HepG2 (cell line): Measurements from ENCODE around the gene FRMD6. TPM values are rescaled to one million over a fixed set of nuclear protein-coding genes. Genes with fewer than 3 reads are reported as not detected.

Experiments
- ATAC-seq: fragments of 200-7000 bp; cut with Tn5 transposase; 3 replicates; pipeline ENCODE4 v1.9.1; 2020; ENCODE audit warnings: mild to moderate bottlenecking, moderate library complexity
- BruUV-seq: library from RNA; stranded (reverse); fragments of 400-500 nt; replicated peaks from 2 replicates; lab custom pipeline; 2021; lab: Mats Ljungman, UMichigan
- CTCF ChIA-PET: fragments of 300-600 bp; formaldehyde crosslinking; extraction: SDS; loops from one replicate; lab custom pipeline; 2021; ENCODE audit warnings: low total read pairs, inconsistent platforms, low intra/inter-chr PET ratio; lab: Yijun Ruan, JAX
- POLR2A ChIA-PET: fragments of 350-600 bp; sonication (Branson Sonifier 250); formaldehyde crosslinking; loops from one replicate; lab custom pipeline; 2020; ENCODE audit warnings: antibody characterized with exemption, inconsistent platforms; lab: Yijun Ruan, JAX
- DNase-seq: peaks from one replicate; pipeline ENCODE4 v3.0.0-alpha.2; 2015; ENCODE audit warnings: low spot score
- FAIRE-seq: peaks from 3 replicates; lab custom pipeline; 2011; peaks lifted over from hg19 to GRCh38; lab: Jason Lieb, UNC
- H2AFZ ChIP-seq: one replicate; pipeline ENCODE4 v1.6.1; 2011; ENCODE audit warnings: low read length, inconsistent platforms
- H3K27ac ChIP-seq: fragments of 300-600 bp; 3 replicates; pipeline ENCODE4 v1.8.0; 2011; ENCODE audit warnings: mixed run types, mild to moderate bottlenecking, mixed read lengths, low read length, inconsistent platforms; ENCODE audit not compliant: insufficient read depth; ENCODE audit errors: extremely low read length
- H3K27me3 ChIP-seq, 2 experiments: fragments of 200-600 bp in 1 of 2; 2 replicates in 1 of 2; 3 replicates in 1 of 2; pipeline versions ENCODE4 v1.6.0 to v1.8.0; 2011; ENCODE audit warnings: low read length in 2 of 2, mild to moderate bottlenecking in 2 of 2, moderate library complexity in 2 of 2, inconsistent platforms in 1 of 2; ENCODE audit not compliant: insufficient read depth in 2 of 2, control insufficient read depth in 1 of 2
- H3K36me3 ChIP-seq, 2 experiments: fragments of 200-600 bp in 1 of 2; replicated peaks in 1 of 2; 2 replicates in 1 of 2; 3 replicates in 1 of 2; pipeline versions ENCODE4 v1.5.1 to v1.8.0; 2011; ENCODE audit warnings: low read length in 2 of 2, inconsistent platforms in 1 of 2; ENCODE audit not compliant: insufficient read depth in 2 of 2, control insufficient read depth in 1 of 2
- H3K4me1 ChIP-seq: 2 replicates; pipeline ENCODE4 v1.5.1; 2012; ENCODE audit warnings: low read length, inconsistent platforms; ENCODE audit not compliant: insufficient read depth
- H3K4me2 ChIP-seq: 2 replicates; pipeline ENCODE4 v1.6.0; 2011; ENCODE audit warnings: low read depth, low read length, inconsistent platforms
- H3K4me3 ChIP-seq, 3 experiments: fragments of 200-600 bp in 1 of 3; sonication (generic), shearing (Covaris generic) in 1 of 3; replicated peaks in 1 of 3; 2 replicates each; pipeline ENCODE4 v1.5.1; 2011 to 2016; ENCODE audit warnings: low read length in 3 of 3, inconsistent platforms in 2 of 3, low read depth in 2 of 3, mild to moderate bottlenecking in 2 of 3, control low read depth in 1 of 3, mixed read lengths in 1 of 3; ENCODE audit not compliant: insufficient read depth in 1 of 3
- H3K79me2 ChIP-seq: one replicate; pipeline ENCODE4 v1.6.1; 2011; ENCODE audit warnings: low read length, inconsistent platforms; ENCODE audit not compliant: insufficient read depth
- H3K9ac ChIP-seq: 2 replicates; pipeline ENCODE4 v1.6.0; 2011; ENCODE audit warnings: mild to moderate bottlenecking, low read depth, low read length, inconsistent platforms; ENCODE audit not compliant: insufficient read depth
- H3K9me3 ChIP-seq: 2 replicates; pipeline ENCODE4 v1.5.1; 2012; ENCODE audit warnings: mild to moderate bottlenecking, low read length
- H4K20me1 ChIP-seq: 2 replicates; pipeline ENCODE4 v1.6.0; 2011; ENCODE audit warnings: inconsistent platforms, mild to moderate bottlenecking, low read length, moderate library complexity; ENCODE audit not compliant: insufficient read depth
- DPF2 ChIP-seq: sonication (generic); formaldehyde crosslinking; IDR thresholded peaks from 2 replicates; pipeline ENCODE4 v1.4.0; 2020; ENCODE audit warnings: mild to moderate bottlenecking, low read depth, missing genetic modification reagents, borderline replicate concordance
- MAFK ChIP-seq, 2 experiments: IDR thresholded peaks in 1 of 2; conservative IDR thresholded peaks in 1 of 2; 2 replicates each; pipeline ENCODE4 v1.6.1; 2011; ENCODE audit warnings: improper control_type of control experiment in 2 of 2, low read length in 2 of 2
- MEIS1 ChIP-seq: sonication (generic); formaldehyde crosslinking; IDR thresholded peaks from 2 replicates; pipeline ENCODE4 v1.9.0; 2021; ENCODE audit warnings: mild to moderate bottlenecking, missing genetic modification reagents, moderate library complexity, borderline replicate concordance
- NFE2 ChIP-seq: sonication (generic); formaldehyde crosslinking; IDR thresholded peaks from 2 replicates; pipeline ENCODE4 v1.4.0; 2020; ENCODE audit warnings: missing genetic modification reagents
- NFE2L2 ChIP-seq: fragments of 150-350 bp; IDR thresholded peaks from 2 replicates; pipeline ENCODE4 v1.6.1; 2014; ENCODE audit warnings: low read length
- NFYB ChIP-seq: sonication (generic); formaldehyde crosslinking; IDR thresholded peaks from 2 replicates; pipeline ENCODE4 v1.4.0; 2020; ENCODE audit warnings: missing genetic modification reagents
- NR2F2 ChIP-seq: IDR thresholded peaks from 2 replicates; pipeline ENCODE4 v1.6.1; 2012; ENCODE audit warnings: low read depth, inconsistent platforms, borderline replicate concordance
- SOX13 ChIP-seq, 3 experiments: fragments of 450-650 bp in 1 of 3; sonication (generic) in 1 of 3; formaldehyde crosslinking in 1 of 3; IDR thresholded peaks in 2 of 3; conservative IDR thresholded peaks in 1 of 3; 2 replicates each; pipeline versions ENCODE4 v1.5.0 to v1.6.1; 2016 to 2020; ENCODE audit warnings: antibody characterized with exemption in 1 of 3, mild to moderate bottlenecking in 1 of 3, missing compliant biosample characterization in 1 of 3, missing genetic modification reagents in 1 of 3, moderate library complexity in 1 of 3
- TCF7 ChIP-seq: sonication (generic); IDR thresholded peaks from 2 replicates; pipeline ENCODE4 v1.6.1; 2016; ENCODE audit warnings: antibody characterized with exemption, low read depth
- WIZ ChIP-seq: sonication (generic); formaldehyde crosslinking; IDR thresholded peaks from 2 replicates; pipeline ENCODE4 v1.5.1; 2020; ENCODE audit warnings: mild to moderate bottlenecking, missing genetic modification reagents
- ZBTB46 ChIP-seq: sonication (generic); formaldehyde crosslinking; IDR thresholded peaks from 2 replicates; pipeline ENCODE4 v1.4.0; 2020; ENCODE audit warnings: mild to moderate bottlenecking, missing genetic modification reagents, borderline replicate concordance
- ZFAT ChIP-seq: sonication (generic); formaldehyde crosslinking; conservative IDR thresholded peaks from 2 replicates; pipeline ENCODE4 v1.8.1; 2023; ENCODE audit warnings: missing genetic modification reagents, inconsistent platforms
- ZFYVE20 ChIP-seq: sonication (generic); formaldehyde crosslinking; IDR thresholded peaks from 2 replicates; pipeline ENCODE4 v1.8.0; 2023; ENCODE audit warnings: low read depth, mild to moderate bottlenecking, moderate library complexity, missing genetic modification reagents, borderline replicate concordance
- ZNF230 ChIP-seq: sonication (generic); formaldehyde crosslinking; IDR thresholded peaks from 2 replicates; pipeline ENCODE4 v1.4.0; 2020; ENCODE audit warnings: mild to moderate bottlenecking, missing genetic modification reagents
- ZSCAN21 ChIP-seq: sonication (generic); formaldehyde crosslinking; IDR thresholded peaks from 2 replicates; pipeline ENCODE4 v1.8.0; 2022; ENCODE audit warnings: mild to moderate bottlenecking, missing genetic modification reagents, moderate library complexity, borderline replicate concordance
- WGBS: methylation state at CpG from one replicate; pipeline ENCODE4 v1.1.6; 2017; ENCODE audit warnings: low lambda C conversion rate; 5-methylcytosine and 5-hydroxymethylcytosine counted together
- in situ Hi-C: cut with HindIII; loops from 2 replicates; pipeline ENCODE4 v1.10.0; 2017; ENCODE audit warnings: low pct_unique_long_range_greater_than_20kb; ENCODE audit not compliant: extremely low pct_ligation_motif_present
- intact Hi-C: fragments of 100-400 bp; cut with micrococcal nuclease; formaldehyde crosslinking; loops from one replicate; pipeline ENCODE4 v1.10.0; 2022; ENCODE audit not compliant: unreplicated experiment
- polyA plus RNA-seq, 8 experiments: library from polyadenylated mRNA; depleted of rRNA in 3 of 8; stranded (reverse) in 7 of 8; unstranded in 1 of 8; fragments of >200 nt; fragmentation: Illumina TruSeq in 4 of 8; extraction: Trizol in 4 of 8; gene quantifications; 2 replicates each; pipeline versions ENCODE4 v1.2.1 to v1.2.3, GENCODE V29; 2011 to 2016; ENCODE audit warnings: low read depth in 4 of 8, missing spikeins in 1 of 8, mixed read lengths in 1 of 8; ENCODE audit not compliant: insufficient read depth in 1 of 8
- total RNA-seq, 5 experiments: library from RNA; depleted of rRNA; stranded (reverse); fragments of >200 nt; fragmentation: Illumina TruSeq; extraction: Trizol; gene quantifications; 2 replicates each; pipeline ENCODE4 v1.2.3, GENCODE V29; 2016; ENCODE audit warnings: low read depth in 1 of 5
- TF ChIP-seq, protein P1 (sequence below): sonication (generic); formaldehyde crosslinking; conservative IDR thresholded peaks from 2 replicates; pipeline ENCODE4 v1.4.0; 2020; ENCODE audit warnings: missing genetic modification reagents

Gene FRMD6
- total and polyA plus RNA-seq, 2 of the 13 experiments (the other 11 are each of a cell fraction or from before 2014, with no cell fraction given): 2.4 to 5.4 TPM

DNA sequence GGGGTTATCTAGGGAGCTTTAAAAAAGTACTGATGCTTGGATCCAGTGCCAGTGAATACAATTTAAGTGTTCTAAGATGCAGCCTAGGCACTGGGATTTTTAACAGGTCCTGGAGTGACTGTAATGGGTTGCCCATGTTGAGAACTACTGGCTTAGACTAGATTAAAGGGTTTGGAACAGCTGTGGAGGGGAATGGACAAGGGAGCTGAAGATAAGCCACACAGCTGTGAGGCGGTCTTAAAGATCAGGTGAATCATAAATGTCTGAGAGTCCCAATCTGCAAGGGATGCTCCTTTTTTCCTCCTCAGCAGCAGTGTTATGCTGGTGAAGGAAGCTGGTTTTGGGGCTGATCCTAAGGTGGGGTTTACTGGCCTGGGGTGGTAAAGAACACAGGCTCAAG lies 35.5 kb upstream of the FRMD6 start:
- ChIA-PET POLR2A (no interaction called here), CTCF (no interaction called here)
- WGBS: 100% methylated on average over 1 of the region's 1 CpG
- Histone ChIP-seq H3K27me3 (no peaks in the 10 kb centered on the region), H3K9me3 (no peaks in the 10 kb centered on the region), H3K4me1 (peaks cover 21% of the 10 kb centered on the region), H3K79me2 (no peaks in the 10 kb centered on the region), H2AFZ (no peak overlapping the region), H3K9ac (no peak overlapping the region), H4K20me1 (no peaks in the 10 kb centered on the region), H3K36me3 (no peaks in the 10 kb centered on the region), H3K4me2 (no peak overlapping the region), H3K27ac (no peak overlapping the region), H3K4me3 (no peak overlapping the region)
- TF ChIP-seq ZBTB46: no peak
- FAIRE-seq (no peak), DNase-seq (no peak), ATAC-seq (no peak)
- no TSS peak for BruUV-seq
- in situ Hi-C loops (no loop called here), intact Hi-C loops (no loop called here)

DNA sequence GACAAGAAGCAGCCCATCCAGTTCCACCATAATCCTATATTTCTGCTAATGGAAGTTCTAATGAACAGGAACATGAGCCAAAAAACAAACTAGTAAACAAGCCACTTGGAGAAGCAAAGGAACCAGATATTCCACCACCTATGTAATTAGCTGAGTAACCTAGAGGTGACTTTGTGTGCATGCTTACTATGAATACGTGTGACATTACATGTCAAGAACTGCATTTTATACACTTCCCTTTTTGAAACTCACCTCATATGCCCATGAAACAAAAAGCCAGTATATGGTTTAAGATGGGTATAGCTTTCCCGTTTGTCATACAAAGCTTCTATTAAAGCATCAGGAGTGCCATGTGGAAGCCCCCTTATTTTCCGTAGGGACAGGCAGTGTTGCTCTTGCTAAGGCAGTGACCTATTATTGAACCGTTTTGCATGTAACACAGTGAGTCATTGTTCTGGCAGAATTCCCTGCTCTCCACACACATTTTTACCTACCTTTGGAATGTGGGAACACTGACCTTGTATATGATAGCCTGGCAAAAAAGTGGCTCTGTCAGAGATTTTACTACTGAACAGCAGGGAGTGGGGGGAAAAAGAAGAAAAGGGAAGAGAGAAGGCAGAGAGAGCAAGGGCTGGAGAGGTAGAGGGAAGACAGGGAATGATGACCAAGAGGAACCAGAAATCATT lies 34.8 kb upstream of the FRMD6 start:
- ATAC-seq: peak; percentile 100
- H3K27ac ChIP-seq: no peak overlapping the region
- no peak for TF ChIP-seq ZSCAN21 (CRISPR knock-in tag)
- TF ChIP-seq SOX13 (IDR thresholded peaks at IDR 0.05): no peak
- peak in 1 of 2 experiments; percentile 80; a peak in 2 of 4 replicates for TF ChIP-seq SOX13 (CRISPR knock-in tag; conservative IDR thresholded peaks at IDR 0.05 in 1 of 2, IDR thresholded peaks at IDR 0.05 in 1 of 2)
- TF ChIP-seq NFYB (CRISPR knock-in tag): no peak
- TF ChIP-seq, protein P1, sequence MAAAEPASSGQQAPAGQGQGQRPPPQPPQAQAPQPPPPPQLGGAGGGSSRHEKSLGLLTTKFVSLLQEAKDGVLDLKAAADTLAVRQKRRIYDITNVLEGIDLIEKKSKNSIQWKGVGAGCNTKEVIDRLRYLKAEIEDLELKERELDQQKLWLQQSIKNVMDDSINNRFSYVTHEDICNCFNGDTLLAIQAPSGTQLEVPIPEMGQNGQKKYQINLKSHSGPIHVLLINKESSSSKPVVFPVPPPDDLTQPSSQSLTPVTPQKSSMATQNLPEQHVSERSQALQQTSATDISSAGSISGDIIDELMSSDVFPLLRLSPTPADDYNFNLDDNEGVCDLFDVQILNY (CRISPR knock-in tag): no peak
- TF ChIP-seq NFE2L2: no peak
- TF ChIP-seq WIZ (CRISPR knock-in tag): no peak
- TF ChIP-seq MEIS1 (CRISPR knock-in tag): no peak
- TF ChIP-seq MAFK (conservative IDR thresholded peaks at IDR 0.05 in 1 of 2, IDR thresholded peaks at IDR 0.05 in 1 of 2; ENCODE audit: low read length in 2 of 2): peak; percentile 13 to 25; a peak in 2 of 4 replicates
- TF ChIP-seq NFE2 (CRISPR knock-in tag): no peak
- no peak for TF ChIP-seq ZFAT
- no peak for TF ChIP-seq ZFYVE20 (CRISPR knock-in tag)
- TF ChIP-seq TCF7: no peak
- no peak for TF ChIP-seq ZNF230 (CRISPR knock-in tag)
- TF ChIP-seq DPF2 (CRISPR knock-in tag): 0 out of 2 replicates have a peak, but pooled peaks have one; percentile 36
- TF ChIP-seq NR2F2: 0 out of 2 replicates have a peak, but pooled peaks have one; percentile 32

More for the DNA sequence above, 34.8 kb upstream of the FRMD6 start:
- Histone ChIP-seq H4K20me1 (no peaks in the 10 kb centered on the region), H3K9ac (no peak overlapping the region), H3K4me2 (peak overlapping the region; percentile 63), H3K36me3 (no peaks in the 10 kb centered on the region), H3K27me3 (no peaks in the 10 kb centered on the region), H3K9me3 (no peaks in the 10 kb centered on the region), H2AFZ (no peak overlapping the region), H3K79me2 (no peaks in the 10 kb centered on the region), H3K4me3 (peak overlapping the region in 1 of 3 experiments; percentile 27; a peak in 1 of 6 replicates), H3K4me1 (peaks cover 21% of the 10 kb centered on the region)
- DNase-seq (peak; percentile 91), FAIRE-seq (peak; percentile 57)
- CTCF ChIA-PET: no interaction called here
- intact Hi-C loops: no loop called here
- POLR2A ChIA-PET: no interaction called here
- no TSS peak for BruUV-seq
- 0% methylated on average over 4 of the region's 4 CpGs for WGBS
- in situ Hi-C loops: no loop called here
